Measurements from ENCODE around the gene PAK6.

PAK6 gene

DNA sequence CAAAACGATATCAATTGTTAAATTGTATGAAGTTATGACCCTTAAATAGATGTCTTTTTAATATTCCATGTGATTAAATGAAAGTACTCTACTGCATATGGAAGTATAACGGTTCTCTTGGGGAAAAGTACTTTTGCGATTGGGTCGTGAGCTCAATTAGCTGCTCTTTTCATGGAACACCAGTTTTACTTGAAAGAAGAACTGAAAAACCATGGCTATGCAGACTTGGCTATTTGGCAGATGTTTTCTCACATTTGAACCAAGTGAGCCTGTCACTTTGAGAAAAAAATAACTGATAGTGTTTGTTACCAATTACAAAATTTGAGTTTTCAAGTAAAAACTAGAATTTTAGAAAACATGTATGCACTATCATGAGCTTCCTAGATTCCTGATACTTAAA, 78.7 kb downstream of the PAK6 start:
- TF ChIP-seq, protein P1, sequence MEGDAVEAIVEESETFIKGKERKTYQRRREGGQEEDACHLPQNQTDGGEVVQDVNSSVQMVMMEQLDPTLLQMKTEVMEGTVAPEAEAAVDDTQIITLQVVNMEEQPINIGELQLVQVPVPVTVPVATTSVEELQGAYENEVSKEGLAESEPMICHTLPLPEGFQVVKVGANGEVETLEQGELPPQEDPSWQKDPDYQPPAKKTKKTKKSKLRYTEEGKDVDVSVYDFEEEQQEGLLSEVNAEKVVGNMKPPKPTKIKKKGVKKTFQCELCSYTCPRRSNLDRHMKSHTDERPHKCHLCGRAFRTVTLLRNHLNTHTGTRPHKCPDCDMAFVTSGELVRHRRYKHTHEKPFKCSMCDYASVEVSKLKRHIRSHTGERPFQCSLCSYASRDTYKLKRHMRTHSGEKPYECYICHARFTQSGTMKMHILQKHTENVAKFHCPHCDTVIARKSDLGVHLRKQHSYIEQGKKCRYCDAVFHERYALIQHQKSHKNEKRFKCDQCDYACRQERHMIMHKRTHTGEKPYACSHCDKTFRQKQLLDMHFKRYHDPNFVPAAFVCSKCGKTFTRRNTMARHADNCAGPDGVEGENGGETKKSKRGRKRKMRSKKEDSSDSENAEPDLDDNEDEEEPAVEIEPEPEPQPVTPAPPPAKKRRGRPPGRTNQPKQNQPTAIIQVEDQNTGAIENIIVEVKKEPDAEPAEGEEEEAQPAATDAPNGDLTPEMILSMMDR (conservative IDR thresholded peaks at IDR 0.05; ENCODE audit: low read length) = no peak
- H3K4me3 ChIP-seq (ENCODE audit: low read length) = no peak overlapping the region
- DNase-seq (ENCODE audit: low read depth) = no peak

DNA sequence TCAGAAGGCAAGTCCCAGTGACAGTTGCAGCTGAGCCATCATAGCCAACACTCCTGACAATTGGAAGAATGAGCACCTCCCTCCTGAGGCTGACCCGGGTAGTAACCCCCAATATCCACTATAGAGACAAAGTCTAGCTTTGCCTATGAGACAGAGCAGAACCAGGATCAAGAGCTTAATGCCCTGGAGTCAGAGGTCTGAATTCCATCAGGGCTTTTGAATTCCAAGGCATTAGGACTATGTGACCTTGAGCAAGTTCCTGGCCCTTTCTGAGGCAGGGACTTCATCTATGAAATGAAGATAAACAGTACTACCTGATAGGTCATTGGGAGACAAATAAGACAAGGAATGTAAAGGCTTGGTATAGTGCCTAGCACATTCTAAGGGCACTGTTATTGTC, 81.5 kb downstream of the PAK6 start:
- TF ChIP-seq, protein P1 (conservative IDR thresholded peaks at IDR 0.05; ENCODE audit: low read length) = no peak
- no peak for DNase-seq (ENCODE audit: low read depth)
- H3K4me3 ChIP-seq (ENCODE audit: low read length) = no peak overlapping the region

DNA sequence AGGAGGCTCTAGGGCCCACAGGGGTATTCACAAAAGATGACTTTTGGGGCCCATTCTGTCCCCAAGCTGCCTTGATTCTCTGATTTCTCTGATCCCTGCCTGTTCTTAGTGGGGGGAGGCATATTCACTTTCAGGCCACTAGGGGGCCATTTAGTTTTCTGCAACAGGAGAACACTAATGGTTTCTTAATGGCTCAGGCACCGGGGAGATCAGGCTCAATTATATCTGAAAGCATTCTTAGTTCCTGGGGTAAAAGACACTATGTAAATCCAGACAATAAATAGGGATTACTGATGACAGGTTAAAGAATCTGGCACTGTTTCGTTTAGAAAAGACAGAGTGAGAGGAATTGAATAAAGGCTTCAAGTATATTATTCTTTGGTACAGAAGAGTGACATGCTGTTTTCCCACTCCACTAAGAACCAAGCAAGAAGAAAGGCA, 82.1 kb downstream of the PAK6 start:
- TF ChIP-seq, protein P1 (conservative IDR thresholded peaks at IDR 0.05; ENCODE audit: low read length) = peak; percentile 95
- DNase-seq (ENCODE audit: low read depth) = peak; percentile 68
- no peak overlapping the region for H3K4me3 ChIP-seq (ENCODE audit: low read length)

DNA sequence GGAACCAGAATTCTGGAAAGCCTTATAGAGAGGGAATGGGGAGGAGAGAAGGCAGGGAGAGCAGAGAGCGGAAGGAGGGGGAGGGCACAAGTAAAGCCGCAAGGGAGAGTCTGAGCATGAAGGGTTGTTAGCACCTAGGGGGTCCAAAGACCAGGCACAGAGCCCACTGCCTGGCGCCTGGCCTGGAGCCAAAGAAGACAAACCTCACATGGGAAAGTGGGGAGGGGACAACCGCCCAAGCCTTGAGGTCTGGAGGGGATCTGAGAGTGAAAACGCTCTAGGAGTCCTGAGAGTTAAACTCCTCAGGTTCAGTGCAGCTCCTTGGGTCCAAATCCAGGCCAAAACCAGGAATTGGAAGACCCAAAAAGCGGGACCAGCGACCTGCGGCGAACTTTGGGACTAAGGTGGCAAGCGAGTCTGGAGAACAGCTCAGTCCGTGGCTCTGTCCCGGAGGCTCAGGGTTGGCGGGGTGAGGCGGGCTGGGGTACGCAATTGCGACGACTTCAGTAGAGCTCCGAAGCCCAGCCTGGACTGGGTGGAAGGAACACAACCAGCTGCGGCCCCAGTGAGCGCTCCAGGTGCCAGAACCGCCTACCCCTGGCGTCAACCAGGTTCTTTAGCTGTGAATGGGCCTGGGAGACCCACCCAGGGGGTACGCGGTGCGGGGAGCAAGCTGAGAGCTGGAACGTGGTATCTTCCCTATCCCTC, 83.8 kb downstream of the PAK6 start:
- DNase-seq (ENCODE audit: low read depth) = no peak
- H3K4me3 ChIP-seq (ENCODE audit: low read length) = peak overlapping the region; percentile 47
- TF ChIP-seq, protein P1 (conservative IDR thresholded peaks at IDR 0.05; ENCODE audit: low read length) = no peak

DNA sequence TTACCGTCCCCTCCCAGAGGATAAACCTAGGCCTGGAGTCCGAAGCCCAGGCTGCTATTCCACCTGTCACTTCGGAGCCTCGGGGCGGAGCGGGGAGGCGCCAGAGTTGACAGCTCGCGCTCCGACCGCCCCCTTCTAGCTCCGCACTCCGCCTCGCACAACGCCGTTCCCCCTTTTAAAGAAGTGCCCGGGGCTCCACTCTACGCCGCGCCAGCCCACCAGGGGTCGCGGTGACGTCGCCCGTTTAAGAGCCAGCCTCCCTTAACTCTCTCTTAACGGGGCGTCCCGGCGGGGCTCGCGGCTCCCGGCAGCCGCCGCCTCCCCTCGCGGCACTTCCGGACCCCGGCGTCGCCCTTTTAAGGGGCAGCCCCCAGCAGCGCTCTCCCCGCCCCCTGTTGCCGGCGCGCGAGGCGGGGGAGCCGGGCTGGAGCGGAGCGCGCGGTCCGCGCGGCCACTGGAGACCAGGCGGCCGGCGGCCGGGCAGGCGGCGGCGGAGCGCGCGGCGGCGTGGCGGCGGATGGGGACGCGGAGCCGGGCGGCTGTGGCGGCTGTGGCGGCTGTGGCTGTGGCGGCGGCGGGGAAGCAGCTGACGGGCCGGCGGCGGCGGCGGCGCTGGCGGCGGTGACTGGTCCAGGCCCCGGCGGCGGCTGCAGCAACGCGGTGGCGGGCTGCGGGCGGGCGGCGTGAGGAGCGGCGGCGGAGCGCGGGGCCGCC, 84.5 kb downstream of the PAK6 start, which contains the start of gene INAFM2:
Gene INAFM2, plus strand, starts transcription at position 454 of the 714 bp plus-strand sequence. CDS start 364 bp downstream, outside the sequence.
- H3K4me3 ChIP-seq (ENCODE audit: low read length) = peak within 1 kb of the TSS; percentile 74
- peak; percentile 92 for DNase-seq (ENCODE audit: low read depth)
- TF ChIP-seq, protein P1 (conservative IDR thresholded peaks at IDR 0.05; ENCODE audit: low read length) = peak; percentile 44

DNA sequence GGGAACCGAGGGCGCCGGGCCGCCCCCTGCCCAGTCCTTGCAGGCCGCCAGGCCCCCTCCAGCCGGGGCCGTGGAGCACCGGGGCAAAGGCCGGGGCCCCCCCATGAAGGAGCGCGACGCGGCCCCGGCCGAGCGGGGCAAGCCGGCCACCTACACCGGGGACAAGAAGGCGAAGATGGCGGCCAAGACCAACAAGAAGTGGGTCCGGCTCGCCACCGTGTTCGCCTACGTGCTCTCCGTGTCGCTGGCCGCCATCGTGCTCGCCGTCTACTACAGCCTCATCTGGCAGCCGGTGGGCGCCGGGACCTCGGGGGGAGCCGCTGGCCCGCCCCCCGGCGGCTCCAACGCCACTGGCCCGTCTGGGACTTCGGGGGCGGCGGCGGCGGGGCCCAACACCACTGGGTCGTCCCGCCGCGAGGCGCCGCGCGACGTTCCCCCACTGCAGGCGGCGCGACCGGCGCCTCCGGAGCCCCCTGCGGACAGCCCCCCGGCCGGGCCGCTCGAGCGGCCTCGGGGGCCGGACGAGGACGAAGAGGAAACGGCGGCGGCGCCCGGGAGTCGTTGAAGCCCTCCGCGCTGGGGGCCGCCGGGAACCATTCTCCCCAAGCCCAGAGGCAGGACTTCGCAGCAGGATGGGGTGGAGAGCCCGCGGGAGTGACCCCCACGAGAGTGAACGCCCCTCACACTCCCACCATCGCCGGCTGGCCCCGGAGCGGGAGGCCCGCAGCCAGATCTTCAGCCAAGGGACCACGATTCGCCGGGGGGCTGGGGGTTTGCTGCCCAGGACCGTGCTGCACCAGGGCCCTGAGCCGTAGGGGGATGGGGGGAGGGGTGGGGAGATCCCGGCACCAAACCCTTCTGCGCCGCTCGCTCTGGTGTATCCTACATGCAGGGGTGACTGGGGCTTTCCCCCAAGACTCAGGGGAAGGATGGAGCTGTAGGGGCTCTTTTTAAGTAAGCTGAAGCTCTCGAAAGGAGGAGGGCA, 85.4 kb downstream of the PAK6 start:
- peak overlapping the region; percentile 74 for H3K4me3 ChIP-seq (ENCODE audit: low read length)
- no peak for DNase-seq (ENCODE audit: low read depth)
- TF ChIP-seq, protein P1 (conservative IDR thresholded peaks at IDR 0.05; ENCODE audit: low read length) = no peak
